Smooth muscle cell (in vitro differentiated cells): ENCODE data around the gene CIRBP. TPM values are rescaled to one million over a fixed set of nuclear protein-coding genes. Genes with fewer than 3 reads are reported as not detected.

Source experiments
- DNase-seq: peaks from one replicate; lab custom pipeline; 2025; ENCODE audit not compliant: unreplicated experiment; lab: John Stamatoyannopoulos, UW
- H2AFZ ChIP-seq: fragments of 200-600 bp; sonication (generic); 2 replicates; pipeline ENCODE4 v1.6.0; 2016; ENCODE audit warnings: antibody characterized with exemption, low read depth, mild to moderate bottlenecking
- H3F3A ChIP-seq: fragments of 200-600 bp; sonication (generic); 2 replicates; pipeline ENCODE4 v1.6.0; 2017; ENCODE audit warnings: antibody characterized with exemption, low read depth
- H3K27ac ChIP-seq: fragments of 200-600 bp; sonication (generic); 2 replicates; pipeline ENCODE4 v1.5.1; 2016; ENCODE audit warnings: low read depth, mild to moderate bottlenecking
- H3K27me3 ChIP-seq: fragments of 200-600 bp; sonication (generic); 2 replicates; pipeline ENCODE4 v1.6.1; 2016; ENCODE audit warnings: low read depth, mild to moderate bottlenecking
- H3K36me3 ChIP-seq: fragments of 200-600 bp; sonication (generic); 2 replicates; pipeline ENCODE4 v1.5.1; 2016; ENCODE audit warnings: low read depth
- H3K4me1 ChIP-seq: fragments of 200-600 bp; sonication (generic); 2 replicates; pipeline ENCODE4 v1.5.1; 2016; ENCODE audit warnings: low read depth
- H3K4me2 ChIP-seq: fragments of 200-600 bp; sonication (generic); 2 replicates; pipeline ENCODE4 v1.6.0; 2016; ENCODE audit warnings: mild to moderate bottlenecking
- H3K4me3 ChIP-seq: fragments of 200-600 bp; sonication (generic); 2 replicates; pipeline ENCODE4 v1.5.1; 2016; ENCODE audit warnings: mild to moderate bottlenecking
- H3K79me2 ChIP-seq: fragments of 200-600 bp; sonication (generic); 2 replicates; pipeline ENCODE4 v1.6.0; 2016; ENCODE audit warnings: low read depth, mild to moderate bottlenecking
- H3K9ac ChIP-seq: fragments of 200-600 bp; sonication (generic); 2 replicates; pipeline ENCODE4 v1.6.0; 2016; ENCODE audit warnings: low read depth
- H3K9me3 ChIP-seq: fragments of 200-600 bp; sonication (generic); replicated peaks from 2 replicates; pipeline ENCODE4 v1.5.1; 2016; ENCODE audit warnings: low read depth
- H4K20me1 ChIP-seq: fragments of 200-600 bp; sonication (generic); 2 replicates; pipeline ENCODE4 v1.6.0; 2016; ENCODE audit warnings: low read depth
- CTCF ChIP-seq: fragments of 200-600 bp; sonication (generic); IDR thresholded peaks from 2 replicates; pipeline ENCODE4 v1.5.1; 2017; ENCODE audit warnings: borderline replicate concordance, mild to moderate bottlenecking, antibody characterized with exemption; ENCODE audit not compliant: insufficient read depth, poor library complexity, severe bottlenecking
- WGBS: methylation state at CpG from one replicate; pipeline ENCODE4 v1.1.7; 2016; ENCODE audit warnings: low lambda C conversion rate; 5-methylcytosine and 5-hydroxymethylcytosine counted together
- polyA plus RNA-seq: library from polyadenylated mRNA; unstranded; fragments of >200 nt; fragmentation: Nextera tagmentation; extraction: Ambion mirVana; gene quantifications from 2 replicates; pipeline ENCODE4 v1.2.1, GENCODE V29; 2016
- total RNA-seq: library from RNA; depleted of rRNA; stranded (reverse); fragments of >200 nt; gene quantifications from 2 replicates; pipeline ENCODE4 v1.2.3, GENCODE V29; 2014

The CIRBP gene
- total and polyA plus RNA-seq, 2 experiments from 2014 or later, result 122 to 215 TPM

- Histone ChIP-seq H3K4me1 (peaks cover 13% of the 10 kb centered on the region), H3K36me3 (no peaks in the 10 kb centered on the region), H3K4me3 (no peak overlapping the region), H3F3A (peaks cover 63% of the 10 kb centered on the region), H3K9ac (no peak overlapping the region), H3K9me3 (no peaks in the 10 kb centered on the region), H4K20me1 (peaks cover 95% of the 10 kb centered on the region), H3K4me2 (no peak overlapping the region), H2AFZ (no peak overlapping the region), H3K27ac (peak overlapping the region; percentile 97), H3K27me3 (no peaks in the 10 kb centered on the region), H3K79me2 (peaks cover 78% of the 10 kb centered on the region)
- TF ChIP-seq CTCF, result no peak
- 97% methylated on average over 20 of the region's 20 CpGs for WGBS
- no peak for DNase-seq
These were observed 14.5 kb upstream of the CIRBP start for GRCh38 chr19:1254530-1255185.

GRCh38 chr19:1255186-1256161, 13.7 kb upstream of the CIRBP start:
- peaks cover 93% of the 10 kb centered on the region for H4K20me1 ChIP-seq
- H3K36me3 ChIP-seq, result no peaks in the 10 kb centered on the region
- peaks cover 73% of the 10 kb centered on the region for H3K79me2 ChIP-seq
- H3K9me3 ChIP-seq, result no peaks in the 10 kb centered on the region
- H3F3A ChIP-seq, result peaks cover 71% of the 10 kb centered on the region
- H2AFZ ChIP-seq, result no peak overlapping the region
- no peak for TF ChIP-seq CTCF
- H3K9ac ChIP-seq, result no peak overlapping the region
- peaks cover 19% of the 10 kb centered on the region for H3K4me1 ChIP-seq
- H3K27me3 ChIP-seq, result no peaks in the 10 kb centered on the region
- no peak overlapping the region for H3K4me3 ChIP-seq
- DNase-seq, result no peak
- H3K27ac ChIP-seq, result peak overlapping the region; percentile 97
- 95% methylated on average over 47 of the region's 52 CpGs for WGBS
- no peak overlapping the region for H3K4me2 ChIP-seq

GRCh38 chr19:1256646-1257474, 12.3 kb upstream of the CIRBP start:
- peaks cover 60% of the 10 kb centered on the region for H3K79me2 ChIP-seq
- no peak for DNase-seq
- TF ChIP-seq CTCF, result no peak
- no peak overlapping the region for H3K9ac ChIP-seq
- peaks cover 79% of the 10 kb centered on the region for H4K20me1 ChIP-seq
- H3K9me3 ChIP-seq, result no peaks in the 10 kb centered on the region
- no peaks in the 10 kb centered on the region for H3K36me3 ChIP-seq
- H2AFZ ChIP-seq, result no peak overlapping the region
- H3K4me3 ChIP-seq, result no peak overlapping the region
- no peaks in the 10 kb centered on the region for H3K27me3 ChIP-seq
- no peak overlapping the region for H3K4me2 ChIP-seq
- H3K27ac ChIP-seq, result peak overlapping the region; percentile 74
- peaks cover 27% of the 10 kb centered on the region for H3K4me1 ChIP-seq
- 94% methylated on average over 45 of the region's 46 CpGs for WGBS
- peaks cover 65% of the 10 kb centered on the region for H3F3A ChIP-seq
